Brain microvascular endothelial cell (primary cell): ENCODE measurements around the gene SPTAN1.

ENCODE experiments used
- DNase-seq: peaks from one replicate; pipeline ENCODE4 v3.0.0-alpha.2; 2020
- H3K27ac ChIP-seq: fragments of 250-450 bp; sonication (Bioruptor Pico); 2 replicates; pipeline ENCODE4 v1.5.1; 2020; ENCODE audit warnings: mild to moderate bottlenecking, moderate library complexity
- H3K27me3 ChIP-seq: fragments of 250-450 bp; sonication (Bioruptor Pico); replicated peaks from 2 replicates; pipeline ENCODE4 v1.5.1; 2020; ENCODE audit warnings: mild to moderate bottlenecking
- H3K36me3 ChIP-seq: fragments of 250-450 bp; sonication (Bioruptor Pico); replicated peaks from 2 replicates; pipeline ENCODE4 v1.5.1; 2020; ENCODE audit warnings: mild to moderate bottlenecking
- H3K4me3 ChIP-seq: 2 replicates; pipeline ENCODE4 v1.5.1; 2011; ENCODE audit warnings: low read depth, mild to moderate bottlenecking, control low read depth, low read length, moderate library complexity
- in situ Hi-C: cut with HindIII; loops from 2 replicates; pipeline ENCODE4 v1.10.0; 2017; ENCODE audit warnings: low sequenced_read_pairs, low pct_ligation_motif_present
- TF ChIP-seq, protein P1 (sequence below): IDR thresholded peaks from 2 replicates; pipeline ENCODE4 v1.5.1; 2011; ENCODE audit warnings: low read depth, mild to moderate bottlenecking, moderate library complexity, low read length, control low read depth, inconsistent platforms; ENCODE audit errors: missing control alignments

SPTAN1 gene

DNA sequence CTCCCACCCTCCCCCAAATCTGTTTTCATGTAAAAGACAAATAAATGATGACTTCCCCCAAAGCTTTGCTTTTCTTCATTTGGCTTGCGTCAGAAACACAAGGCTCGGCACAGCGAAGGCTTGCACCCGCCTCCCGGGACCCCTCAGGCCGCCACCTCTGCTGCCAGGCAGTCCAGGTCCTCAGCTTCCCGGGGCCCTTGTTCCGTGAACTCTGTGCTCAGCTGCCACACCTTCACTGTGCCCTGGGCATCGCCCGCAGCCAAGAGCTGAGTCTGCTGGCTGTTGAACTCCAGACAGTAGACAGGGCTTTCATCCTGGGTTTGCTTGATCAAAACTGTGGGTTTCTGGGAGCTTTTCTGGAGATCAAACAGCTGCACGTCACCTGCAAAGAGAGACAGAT is 81.2 kb downstream of the SPTAN1 start:
- no peak for DNase-seq
- no peaks in the 10 kb centered on the region for H3K27me3 ChIP-seq
- no peak overlapping the region for H3K4me3 ChIP-seq
- no peak overlapping the region for H3K27ac ChIP-seq
- H3K36me3 ChIP-seq, result peaks cover 57% of the 10 kb centered on the region
- TF ChIP-seq, protein P1, sequence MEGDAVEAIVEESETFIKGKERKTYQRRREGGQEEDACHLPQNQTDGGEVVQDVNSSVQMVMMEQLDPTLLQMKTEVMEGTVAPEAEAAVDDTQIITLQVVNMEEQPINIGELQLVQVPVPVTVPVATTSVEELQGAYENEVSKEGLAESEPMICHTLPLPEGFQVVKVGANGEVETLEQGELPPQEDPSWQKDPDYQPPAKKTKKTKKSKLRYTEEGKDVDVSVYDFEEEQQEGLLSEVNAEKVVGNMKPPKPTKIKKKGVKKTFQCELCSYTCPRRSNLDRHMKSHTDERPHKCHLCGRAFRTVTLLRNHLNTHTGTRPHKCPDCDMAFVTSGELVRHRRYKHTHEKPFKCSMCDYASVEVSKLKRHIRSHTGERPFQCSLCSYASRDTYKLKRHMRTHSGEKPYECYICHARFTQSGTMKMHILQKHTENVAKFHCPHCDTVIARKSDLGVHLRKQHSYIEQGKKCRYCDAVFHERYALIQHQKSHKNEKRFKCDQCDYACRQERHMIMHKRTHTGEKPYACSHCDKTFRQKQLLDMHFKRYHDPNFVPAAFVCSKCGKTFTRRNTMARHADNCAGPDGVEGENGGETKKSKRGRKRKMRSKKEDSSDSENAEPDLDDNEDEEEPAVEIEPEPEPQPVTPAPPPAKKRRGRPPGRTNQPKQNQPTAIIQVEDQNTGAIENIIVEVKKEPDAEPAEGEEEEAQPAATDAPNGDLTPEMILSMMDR, result no peak
- in situ Hi-C loops, result no loop called here

DNA sequence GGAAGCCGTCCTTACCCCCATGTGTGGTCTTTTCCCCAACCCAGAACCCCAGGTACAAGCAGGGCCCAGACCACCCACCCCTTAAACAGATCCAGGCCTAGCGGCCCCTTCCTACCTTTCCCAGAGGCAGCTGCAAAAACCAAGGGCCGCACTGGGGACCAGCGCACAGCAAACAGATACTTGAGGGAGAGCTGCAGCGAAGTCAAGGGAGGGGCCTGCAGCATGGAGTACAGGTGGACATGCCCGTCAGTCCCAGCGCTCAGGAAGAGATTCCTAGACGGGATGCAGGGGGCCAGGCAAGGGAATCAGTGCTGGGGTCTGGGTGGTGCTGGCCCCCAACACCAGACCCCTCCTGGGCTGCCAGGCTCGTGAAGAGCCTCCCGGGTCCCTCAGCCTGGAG is 81.7 kb downstream of the SPTAN1 start:
- Histone ChIP-seq H3K36me3 (peaks cover 52% of the 10 kb centered on the region), H3K27me3 (no peaks in the 10 kb centered on the region), H3K27ac (no peak overlapping the region), H3K4me3 (no peak overlapping the region)
- TF ChIP-seq, protein P1, result no peak
- in situ Hi-C loops, result no loop called here
- DNase-seq, result no peak

DNA sequence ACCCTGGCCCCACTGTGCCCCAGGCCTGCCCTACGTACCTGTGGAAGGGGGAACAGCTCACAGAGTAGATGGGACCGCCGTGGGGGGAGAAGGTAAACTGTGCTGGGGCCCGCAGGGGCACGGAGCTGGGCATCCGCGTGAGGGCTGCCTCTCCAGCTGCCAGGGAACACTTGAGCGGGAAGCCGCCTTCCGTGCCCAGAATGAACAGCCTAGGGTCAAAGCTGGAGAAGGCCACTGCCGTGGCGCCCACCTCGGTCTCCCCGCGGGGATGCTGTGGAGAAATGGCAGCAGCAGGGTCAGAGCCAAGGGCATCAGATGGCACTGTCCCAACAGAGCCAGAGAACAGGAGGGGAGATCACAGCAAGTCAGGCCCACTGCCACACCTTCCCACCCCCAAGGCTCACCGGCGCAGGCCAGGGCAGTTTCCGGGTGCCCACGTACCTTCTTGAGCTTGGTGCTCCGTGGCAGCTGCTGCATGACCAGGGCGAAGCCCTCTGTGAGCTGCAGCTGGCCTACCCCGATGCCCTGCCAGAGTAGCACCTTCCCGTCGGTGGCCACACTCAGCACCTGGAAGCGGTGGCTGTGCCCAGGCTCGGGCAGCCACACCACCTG is 82.4 kb downstream of the SPTAN1 start:
- TF ChIP-seq, protein P1, result no peak
- in situ Hi-C loops, result no loop called here
- no peak for DNase-seq
- Histone ChIP-seq H3K27ac (no peak overlapping the region), H3K4me3 (no peak overlapping the region), H3K27me3 (no peaks in the 10 kb centered on the region), H3K36me3 (peaks cover 45% of the 10 kb centered on the region)

DNA sequence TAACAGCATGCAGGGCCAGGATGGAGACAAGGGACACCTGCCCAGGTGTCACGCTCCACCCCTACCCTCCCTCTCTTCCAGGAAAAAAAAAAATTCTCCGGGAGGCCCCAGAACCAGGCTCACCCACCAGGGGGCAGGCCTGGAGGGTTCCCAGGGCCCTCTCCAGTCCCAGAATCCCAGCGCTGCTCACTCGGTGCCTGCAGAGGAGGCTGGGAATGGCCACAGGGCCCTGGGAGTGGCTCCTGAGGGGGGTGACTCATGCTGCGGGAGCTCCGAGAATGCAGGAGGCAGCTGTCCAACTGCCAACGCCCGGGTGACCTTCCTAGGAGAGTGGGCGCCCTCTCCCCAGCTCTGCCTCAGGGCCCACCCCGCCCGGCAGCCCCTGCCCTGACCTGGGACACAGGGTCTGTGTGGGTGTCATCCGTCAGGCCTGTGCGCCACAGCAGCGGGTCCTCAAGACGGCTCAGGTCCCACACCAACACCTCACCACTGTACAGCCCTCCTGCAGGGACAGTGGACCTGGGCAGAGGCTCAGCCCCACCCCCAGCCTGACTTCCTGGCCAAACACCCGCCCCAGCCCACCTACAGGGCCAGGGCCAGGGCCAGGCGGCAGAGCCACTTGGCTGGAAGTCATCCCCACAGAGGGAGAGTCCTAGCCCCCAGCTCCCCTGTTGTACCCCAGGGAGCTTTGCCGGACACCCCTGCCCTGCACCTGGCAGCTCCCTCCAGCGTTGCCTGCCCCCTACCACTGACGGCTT is 83.1 kb downstream of the SPTAN1 start:
- Histone ChIP-seq H3K27ac (peak overlapping the region; percentile 47), H3K36me3 (peaks cover 41% of the 10 kb centered on the region), H3K27me3 (no peaks in the 10 kb centered on the region), H3K4me3 (no peak overlapping the region)
- TF ChIP-seq, protein P1, result peak; percentile 94
- DNase-seq, result peak; percentile 92
- in situ Hi-C loops, result no loop called here

DNA sequence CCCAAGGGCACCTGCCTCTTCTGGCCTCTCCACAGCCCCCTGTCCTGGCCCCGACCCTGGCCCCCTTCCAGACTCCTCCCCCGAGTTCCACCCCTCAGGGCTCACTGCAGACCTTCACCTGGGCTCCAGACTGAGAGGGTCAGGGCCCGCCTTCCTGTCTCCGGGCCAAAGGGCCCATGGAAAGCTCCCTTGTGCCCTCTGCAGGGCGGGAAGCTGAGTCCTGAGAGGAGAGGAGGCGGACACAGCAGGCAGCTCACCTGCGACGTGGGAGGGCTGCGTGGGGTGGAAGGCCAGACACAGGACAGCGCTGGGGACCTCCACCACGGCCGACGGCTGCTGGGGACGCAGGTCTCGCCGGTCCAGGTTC is 83.6 kb downstream of the SPTAN1 start:
- in situ Hi-C loops, result no loop called here
- no peak for DNase-seq
- peaks cover 35% of the 10 kb centered on the region for H3K36me3 ChIP-seq
- no peaks in the 10 kb centered on the region for H3K27me3 ChIP-seq
- H3K4me3 ChIP-seq, result no peak overlapping the region
- no peak overlapping the region for H3K27ac ChIP-seq
- TF ChIP-seq, protein P1, result peak; percentile 28
